ENCODE measurements around the gene F2R.

DNA sequence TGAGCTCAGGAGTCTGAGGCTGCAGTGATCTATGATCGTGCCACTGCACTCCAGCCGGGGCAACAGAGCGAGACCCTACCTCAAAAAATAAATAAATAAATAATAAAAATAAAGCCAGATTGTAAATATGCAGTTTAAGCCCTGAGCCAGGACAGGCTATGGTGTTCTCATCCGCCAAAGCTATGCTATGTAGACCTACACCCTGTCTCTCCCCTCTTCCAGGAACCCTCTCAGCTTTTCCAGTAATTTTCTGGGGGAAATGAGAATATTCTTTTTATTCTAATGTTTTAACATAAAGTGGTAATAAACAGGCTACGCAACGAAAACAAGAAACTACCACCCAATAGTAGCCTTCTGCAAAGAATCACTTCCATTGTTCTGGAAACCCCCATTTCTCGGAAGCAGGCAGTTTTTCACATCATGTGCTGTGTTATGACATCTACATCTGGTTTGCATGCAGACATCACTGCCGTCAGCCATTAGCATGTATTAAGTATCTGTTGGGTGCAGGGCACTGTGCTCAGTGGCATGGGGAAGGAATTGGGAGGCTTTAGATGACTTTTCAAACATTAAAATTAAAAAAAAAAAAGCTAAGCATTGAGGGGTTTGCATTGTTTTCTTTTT, 38.0 kb upstream of the F2R start:
- TF ChIP-seq NCOA2 (CRISPR knock-in tag; IDR thresholded peaks at IDR 0.05) (no peak), SP2 (CRISPR knock-in tag; IDR thresholded peaks at IDR 0.05) (no peak), CEBPB (IDR thresholded peaks at IDR 0.05; ENCODE audit: borderline replicate concordance, low read depth, low read length) (no peak), GTF2F1 (IDR thresholded peaks at IDR 0.05; ENCODE audit: low read length) (no peak), CTCF (CRISPR knock-in tag; IDR thresholded peaks at IDR 0.05) (no peak)
